Measurements from ENCODE around the gene ARID2. TPM values are rescaled to one million over a fixed set of nuclear protein-coding genes. Genes with fewer than 3 reads are reported as not detected.

ARID2 gene, protein sequence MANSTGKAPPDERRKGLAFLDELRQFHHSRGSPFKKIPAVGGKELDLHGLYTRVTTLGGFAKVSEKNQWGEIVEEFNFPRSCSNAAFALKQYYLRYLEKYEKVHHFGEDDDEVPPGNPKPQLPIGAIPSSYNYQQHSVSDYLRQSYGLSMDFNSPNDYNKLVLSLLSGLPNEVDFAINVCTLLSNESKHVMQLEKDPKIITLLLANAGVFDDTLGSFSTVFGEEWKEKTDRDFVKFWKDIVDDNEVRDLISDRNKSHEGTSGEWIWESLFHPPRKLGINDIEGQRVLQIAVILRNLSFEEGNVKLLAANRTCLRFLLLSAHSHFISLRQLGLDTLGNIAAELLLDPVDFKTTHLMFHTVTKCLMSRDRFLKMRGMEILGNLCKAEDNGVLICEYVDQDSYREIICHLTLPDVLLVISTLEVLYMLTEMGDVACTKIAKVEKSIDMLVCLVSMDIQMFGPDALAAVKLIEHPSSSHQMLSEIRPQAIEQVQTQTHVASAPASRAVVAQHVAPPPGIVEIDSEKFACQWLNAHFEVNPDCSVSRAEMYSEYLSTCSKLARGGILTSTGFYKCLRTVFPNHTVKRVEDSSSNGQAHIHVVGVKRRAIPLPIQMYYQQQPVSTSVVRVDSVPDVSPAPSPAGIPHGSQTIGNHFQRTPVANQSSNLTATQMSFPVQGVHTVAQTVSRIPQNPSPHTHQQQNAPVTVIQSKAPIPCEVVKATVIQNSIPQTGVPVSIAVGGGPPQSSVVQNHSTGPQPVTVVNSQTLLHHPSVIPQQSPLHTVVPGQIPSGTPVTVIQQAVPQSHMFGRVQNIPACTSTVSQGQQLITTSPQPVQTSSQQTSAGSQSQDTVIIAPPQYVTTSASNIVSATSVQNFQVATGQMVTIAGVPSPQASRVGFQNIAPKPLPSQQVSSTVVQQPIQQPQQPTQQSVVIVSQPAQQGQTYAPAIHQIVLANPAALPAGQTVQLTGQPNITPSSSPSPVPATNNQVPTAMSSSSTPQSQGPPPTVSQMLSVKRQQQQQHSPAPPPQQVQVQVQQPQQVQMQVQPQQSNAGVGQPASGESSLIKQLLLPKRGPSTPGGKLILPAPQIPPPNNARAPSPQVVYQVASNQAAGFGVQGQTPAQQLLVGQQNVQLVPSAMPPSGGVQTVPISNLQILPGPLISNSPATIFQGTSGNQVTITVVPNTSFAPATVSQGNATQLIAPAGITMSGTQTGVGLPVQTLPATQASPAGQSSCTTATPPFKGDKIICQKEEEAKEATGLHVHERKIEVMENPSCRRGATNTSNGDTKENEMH (N-terminal part only)
- total RNA-seq, result 88.0 TPM

DNA sequence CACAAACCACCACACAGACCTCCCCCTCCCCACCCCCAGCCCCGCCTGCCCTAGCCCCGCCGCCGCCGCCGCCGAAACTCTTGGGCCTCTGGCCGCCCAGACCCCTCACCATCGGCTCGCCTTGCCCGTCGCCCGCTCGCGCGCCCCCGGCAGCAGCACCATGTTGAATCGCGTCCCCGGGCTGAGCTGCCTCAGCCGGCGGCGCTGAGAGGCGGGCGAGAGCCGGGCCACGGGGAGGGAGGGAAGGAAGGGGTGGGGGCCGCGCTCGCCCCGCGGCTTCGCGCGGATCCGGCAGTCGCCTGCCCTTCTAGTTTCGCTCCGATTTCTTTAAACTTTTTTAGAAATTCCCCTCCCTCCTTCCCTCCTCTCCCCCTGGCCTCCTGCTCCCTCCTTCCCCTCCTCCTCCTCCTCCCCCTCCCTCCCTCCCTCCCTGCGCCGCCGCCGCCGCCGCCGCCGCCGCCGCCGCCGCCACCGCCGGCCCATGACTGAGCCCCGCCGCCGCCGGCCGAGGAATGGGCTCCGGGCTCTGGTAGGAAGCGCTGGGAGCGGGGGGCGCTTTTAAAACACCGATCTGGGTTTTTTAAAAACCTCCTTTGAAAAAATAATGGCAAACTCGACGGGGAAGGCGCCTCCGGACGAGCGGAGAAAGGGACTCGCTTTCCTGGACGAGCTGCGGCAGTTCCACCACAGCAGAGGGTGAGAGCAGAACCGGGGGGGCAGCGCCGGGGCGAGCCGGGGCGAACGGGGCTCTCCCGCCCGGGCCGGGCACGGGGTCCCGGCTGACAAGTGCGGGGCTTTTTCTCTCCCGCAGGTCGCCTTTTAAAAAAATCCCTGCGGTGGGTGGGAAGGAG, at the start of gene ARID2:
Gene ARID2 (plus strand): TSS at position 474 of the 851 bp plus-strand sequence. CDS start 131 bp downstream, at position 605.

Small RNAs within 50 kb of the gene (small RNA-seq; reads per million reads assigned to genes)
- not detected for gene RN7SL246P (ENCODE audit: low replicate concordance)
